ENCODE measurements around the gene PALLD. TPM values are rescaled to one million over a fixed set of nuclear protein-coding genes. Genes with fewer than 3 reads are reported as not detected.

The PALLD gene
- total and polyA plus RNA-seq, 2 experiments from 2014 or later = 17.9 to 30.5 TPM

DNA sequence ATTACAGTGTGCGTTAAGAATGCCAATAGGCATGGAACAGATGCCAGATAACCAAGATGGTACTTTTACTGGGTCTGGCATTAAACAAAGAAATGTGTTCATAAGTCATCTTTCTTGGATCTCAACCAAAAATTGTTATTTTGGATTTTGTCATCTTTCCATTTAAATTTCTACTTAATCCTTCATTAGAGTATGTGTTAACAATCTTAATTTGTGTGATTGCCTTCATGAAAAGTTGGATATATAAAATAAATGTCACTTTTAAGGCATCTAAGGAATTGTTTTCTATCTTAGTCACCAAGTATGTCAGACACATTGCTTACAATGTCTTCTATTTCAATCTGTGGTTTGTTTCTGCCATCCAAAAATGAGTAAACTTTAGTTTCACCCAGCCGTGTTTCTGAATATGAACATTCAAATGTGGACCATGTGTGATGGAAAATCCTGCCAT is 87.5 kb downstream of the PALLD start:
- peak; percentile 78 for DNase-seq
- H2AFZ ChIP-seq = no peak overlapping the region
- H3K9me3 ChIP-seq (ENCODE audit: low read depth) = no peaks in the 10 kb centered on the region
- H3K4me1 ChIP-seq (ENCODE audit: insufficient read depth) = peaks cover 48% of the 10 kb centered on the region
- H3K4me3 ChIP-seq = no peak overlapping the region
- TF ChIP-seq EZH2 (IDR thresholded peaks at IDR 0.05; ENCODE audit: insufficient read depth, poor library complexity, severe bottlenecking) (no peak), EZH2phosphoT487 (IDR thresholded peaks at IDR 0.05; ENCODE audit: insufficient read depth, low read depth) (0 out of 2 replicates have a peak, but pooled peaks have one; percentile 39)
- H4K20me1 ChIP-seq (ENCODE audit: insufficient read depth) = no peaks in the 10 kb centered on the region
- peak overlapping the region; percentile 33 for H3K27ac ChIP-seq
- no peak overlapping the region for H3K9ac ChIP-seq
- no peaks in the 10 kb centered on the region for H3K27me3 ChIP-seq (replicated peaks; ENCODE audit: insufficient read depth)
- WGBS, 2 experiments (ENCODE audit: low coverage in 1 of 2, low lambda C conversion rate in 2 of 2, missing lambda C conversion rate in 2 of 2) = 42 to 46% methylated on average over 2 of the region's 2 CpGs
- H3K79me2 ChIP-seq (ENCODE audit: insufficient read depth) = no peaks in the 10 kb centered on the region
- in situ Hi-C loops (cut with MboI) = loop anchor here (10.0 kb wide), 1 partner anchor 330 kb away; no protein-coding TSS in a partner anchor
- H3F3A ChIP-seq (ENCODE audit: insufficient read depth) = peaks cover 52% of the 10 kb centered on the region
- H3K4me2 ChIP-seq (ENCODE audit: unreplicated experiment) = peak overlapping the region; percentile 45
- H3K36me3 ChIP-seq (ENCODE audit: low read depth) = no peaks in the 10 kb centered on the region
- H3K9me2 ChIP-seq (ENCODE audit: insufficient read depth) = no peaks in the 10 kb centered on the region

- H3K4me3 ChIP-seq = no peak overlapping the region
- peaks cover 48% of the 10 kb centered on the region for H3K4me1 ChIP-seq (ENCODE audit: insufficient read depth)
- WGBS, 2 experiments (ENCODE audit: low coverage in 1 of 2, low lambda C conversion rate in 2 of 2, missing lambda C conversion rate in 2 of 2) = 15 to 17% methylated on average over 9 of the region's 9 CpGs
- H3K9me2 ChIP-seq (ENCODE audit: insufficient read depth) = no peaks in the 10 kb centered on the region
- no peaks in the 10 kb centered on the region for H3K79me2 ChIP-seq (ENCODE audit: insufficient read depth)
- H2AFZ ChIP-seq = no peak overlapping the region
- H3K27me3 ChIP-seq (replicated peaks; ENCODE audit: insufficient read depth) = no peaks in the 10 kb centered on the region
- H3K4me2 ChIP-seq (ENCODE audit: unreplicated experiment) = peak overlapping the region; percentile 45
- DNase-seq = peak; percentile 94
- no peak for TF ChIP-seq EZH2 (IDR thresholded peaks at IDR 0.05; ENCODE audit: insufficient read depth, poor library complexity, severe bottlenecking)
- no peak for TF ChIP-seq EZH2phosphoT487 (IDR thresholded peaks at IDR 0.05; ENCODE audit: insufficient read depth, low read depth)
- peak overlapping the region; percentile 33 for H3K27ac ChIP-seq
- H3K9me3 ChIP-seq (ENCODE audit: low read depth) = no peaks in the 10 kb centered on the region
- peaks cover 52% of the 10 kb centered on the region for H3F3A ChIP-seq (ENCODE audit: insufficient read depth)
- in situ Hi-C loops (cut with MboI) = loop anchor here (10.0 kb wide), 1 partner anchor 329 kb away; no protein-coding TSS in a partner anchor
- H4K20me1 ChIP-seq (ENCODE audit: insufficient read depth) = no peaks in the 10 kb centered on the region
- H3K36me3 ChIP-seq (ENCODE audit: low read depth) = no peaks in the 10 kb centered on the region
- 0 out of 2 replicates have a peak overlapping the region, but pooled peaks have one; percentile 3 for H3K9ac ChIP-seq
These were observed 88.6 kb downstream of the PALLD start for GRCh38 chr4:168585168-168586091.

GRCh38 chr4:168586926-168587325 is 90.1 kb downstream of the PALLD start:
- in situ Hi-C loops (cut with MboI) = loop anchor here (10.0 kb wide), 1 partner anchor 328 kb away; no protein-coding TSS in a partner anchor
- no peaks in the 10 kb centered on the region for H3K9me3 ChIP-seq (ENCODE audit: low read depth)
- H3K27ac ChIP-seq = peak overlapping the region; percentile 69
- H4K20me1 ChIP-seq (ENCODE audit: insufficient read depth) = no peaks in the 10 kb centered on the region
- TF ChIP-seq EZH2 (IDR thresholded peaks at IDR 0.05; ENCODE audit: insufficient read depth, poor library complexity, severe bottlenecking) = no peak
- TF ChIP-seq EZH2phosphoT487 (IDR thresholded peaks at IDR 0.05; ENCODE audit: insufficient read depth, low read depth) = no peak
- peaks cover 52% of the 10 kb centered on the region for H3F3A ChIP-seq (ENCODE audit: insufficient read depth)
- H2AFZ ChIP-seq = 0 out of 2 replicates have a peak overlapping the region, but pooled peaks have one; percentile 1
- H3K27me3 ChIP-seq (replicated peaks; ENCODE audit: insufficient read depth) = no peaks in the 10 kb centered on the region
- peak overlapping the region; percentile 45 for H3K4me2 ChIP-seq (ENCODE audit: unreplicated experiment)
- peaks cover 48% of the 10 kb centered on the region for H3K4me1 ChIP-seq (ENCODE audit: insufficient read depth)
- no peaks in the 10 kb centered on the region for H3K79me2 ChIP-seq (ENCODE audit: insufficient read depth)
- H3K36me3 ChIP-seq (ENCODE audit: low read depth) = no peaks in the 10 kb centered on the region
- H3K9me2 ChIP-seq (ENCODE audit: insufficient read depth) = no peaks in the 10 kb centered on the region
- no peak for DNase-seq
- H3K9ac ChIP-seq = 0 out of 2 replicates have a peak overlapping the region, but pooled peaks have one; percentile 36
- peak overlapping the region; percentile 38 for H3K4me3 ChIP-seq
- 29 to 32% methylated on average over 5 of the region's 5 CpGs for WGBS, 2 experiments (ENCODE audit: low coverage in 1 of 2, low lambda C conversion rate in 2 of 2, missing lambda C conversion rate in 2 of 2)

DNA sequence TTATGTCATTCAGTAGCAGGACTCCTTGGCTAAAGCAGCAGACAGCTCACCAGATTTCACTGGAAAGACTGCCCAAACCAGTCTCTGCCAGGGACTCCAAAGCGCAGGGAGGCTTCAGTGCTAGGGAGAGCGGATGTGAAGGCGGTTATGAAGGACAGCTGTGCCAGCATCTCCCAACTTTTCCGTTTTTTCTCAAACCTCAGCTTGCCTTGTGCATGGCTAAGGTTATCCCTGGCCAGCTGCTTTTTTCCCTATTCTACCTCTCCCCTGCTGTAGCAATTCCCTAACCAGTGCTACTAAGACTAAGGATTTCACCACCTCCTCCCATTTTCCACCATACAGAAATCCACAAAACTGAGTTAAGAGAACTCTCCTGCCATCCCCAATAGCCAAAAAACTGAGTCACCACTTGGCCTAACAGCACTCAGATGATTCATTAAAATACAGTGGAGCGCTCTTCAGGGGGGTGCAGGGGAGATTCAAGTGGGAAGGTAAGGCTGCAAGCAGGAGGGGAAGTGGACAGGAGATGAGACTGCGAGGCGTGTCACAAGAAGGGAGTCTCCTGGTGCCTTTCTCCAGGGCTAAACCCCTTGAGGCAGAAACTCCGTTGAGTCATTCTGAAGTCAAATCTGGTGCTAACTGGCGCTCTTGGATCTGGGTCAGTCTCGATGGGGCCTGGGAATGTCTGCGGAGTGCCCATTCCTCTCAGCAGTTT is 90.7 kb downstream of the PALLD start:
- peak overlapping the region; percentile 36; the same call in 1 of the 2 replicates for H3K9ac ChIP-seq
- in situ Hi-C loops (cut with MboI) = loop anchor here (10.0 kb wide), 1 partner anchor 327 kb away; no protein-coding TSS in a partner anchor
- no peaks in the 10 kb centered on the region for H3K9me3 ChIP-seq (ENCODE audit: low read depth)
- H3K4me3 ChIP-seq = peak overlapping the region; percentile 38
- H2AFZ ChIP-seq = 0 out of 2 replicates have a peak overlapping the region, but pooled peaks have one; percentile 1
- DNase-seq = peak; percentile 92
- WGBS, 2 experiments (ENCODE audit: low coverage in 1 of 2, low lambda C conversion rate in 2 of 2, missing lambda C conversion rate in 2 of 2) = 4 to 6% methylated on average over 11 of the region's 11 CpGs
- H3K27me3 ChIP-seq (replicated peaks; ENCODE audit: insufficient read depth) = no peaks in the 10 kb centered on the region
- TF ChIP-seq EZH2 (IDR thresholded peaks at IDR 0.05; ENCODE audit: insufficient read depth, poor library complexity, severe bottlenecking) (no peak), EZH2phosphoT487 (IDR thresholded peaks at IDR 0.05; ENCODE audit: insufficient read depth, low read depth) (no peak)
- H3K27ac ChIP-seq = peak overlapping the region; percentile 69
- peak overlapping the region; percentile 45 for H3K4me2 ChIP-seq (ENCODE audit: unreplicated experiment)
- H3K36me3 ChIP-seq (ENCODE audit: low read depth) = no peaks in the 10 kb centered on the region
- no peaks in the 10 kb centered on the region for H4K20me1 ChIP-seq (ENCODE audit: insufficient read depth)
- H3K79me2 ChIP-seq (ENCODE audit: insufficient read depth) = no peaks in the 10 kb centered on the region
- H3F3A ChIP-seq (ENCODE audit: insufficient read depth) = peaks cover 52% of the 10 kb centered on the region
- H3K9me2 ChIP-seq (ENCODE audit: insufficient read depth) = no peaks in the 10 kb centered on the region
- peaks cover 48% of the 10 kb centered on the region for H3K4me1 ChIP-seq (ENCODE audit: insufficient read depth)

Data from GM23248 (cell line).